Suprapubic skin (tissue), 3 donors: ENCODE results near the gene DBT.

ENCODE experiments used
- POLR2AphosphoS5 ChIP-seq, 3 donors: sonication (generic); formaldehyde crosslinking; IDR thresholded peaks; one replicate each; pipeline ENCODE4 v1.6.1; 2017; ENCODE audit warnings: antibody characterized with exemption in 3 of 3
- TF ChIP-seq, protein P1 (sequence below), 2 donors: fragments of 200-600 bp in 1 of 2; fragments of 450-650 bp in 1 of 2; sonication (generic) in 1 of 2; IDR thresholded peaks; one replicate each; pipeline ENCODE4 v1.5.1; 2016 to 2019; ENCODE audit warnings: antibody characterized with exemption in 2 of 2, mild to moderate bottlenecking in 1 of 2, moderate library complexity in 1 of 2

DNA sequence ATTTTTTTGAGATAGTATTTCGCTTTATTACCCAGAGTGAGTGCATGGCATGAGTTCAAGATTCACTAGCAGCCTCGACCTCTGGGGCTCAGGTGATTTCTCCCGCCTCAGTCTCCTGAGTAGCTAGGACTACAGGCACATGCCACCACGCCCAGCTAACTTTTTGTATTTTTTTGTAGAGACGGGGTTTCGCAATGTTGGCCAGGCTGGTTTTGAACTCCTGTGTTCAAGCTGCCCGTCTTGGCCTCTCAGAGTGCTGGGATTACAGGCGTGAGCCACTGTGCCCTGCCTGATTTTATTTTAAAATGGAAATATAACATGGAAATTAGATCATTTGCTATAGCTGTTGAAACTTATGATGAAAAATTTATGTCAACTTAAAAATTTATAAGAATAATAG is 46.5 kb upstream of the DBT start:
- TF ChIP-seq, protein P1, sequence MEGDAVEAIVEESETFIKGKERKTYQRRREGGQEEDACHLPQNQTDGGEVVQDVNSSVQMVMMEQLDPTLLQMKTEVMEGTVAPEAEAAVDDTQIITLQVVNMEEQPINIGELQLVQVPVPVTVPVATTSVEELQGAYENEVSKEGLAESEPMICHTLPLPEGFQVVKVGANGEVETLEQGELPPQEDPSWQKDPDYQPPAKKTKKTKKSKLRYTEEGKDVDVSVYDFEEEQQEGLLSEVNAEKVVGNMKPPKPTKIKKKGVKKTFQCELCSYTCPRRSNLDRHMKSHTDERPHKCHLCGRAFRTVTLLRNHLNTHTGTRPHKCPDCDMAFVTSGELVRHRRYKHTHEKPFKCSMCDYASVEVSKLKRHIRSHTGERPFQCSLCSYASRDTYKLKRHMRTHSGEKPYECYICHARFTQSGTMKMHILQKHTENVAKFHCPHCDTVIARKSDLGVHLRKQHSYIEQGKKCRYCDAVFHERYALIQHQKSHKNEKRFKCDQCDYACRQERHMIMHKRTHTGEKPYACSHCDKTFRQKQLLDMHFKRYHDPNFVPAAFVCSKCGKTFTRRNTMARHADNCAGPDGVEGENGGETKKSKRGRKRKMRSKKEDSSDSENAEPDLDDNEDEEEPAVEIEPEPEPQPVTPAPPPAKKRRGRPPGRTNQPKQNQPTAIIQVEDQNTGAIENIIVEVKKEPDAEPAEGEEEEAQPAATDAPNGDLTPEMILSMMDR (IDR thresholded peaks at IDR 0.05): no peak
- no peak for TF ChIP-seq POLR2AphosphoS5 (IDR thresholded peaks at IDR 0.05)
